Activated CD4-positive, alpha-beta T cell treated with anti-CD3 and anti-CD28 coated beads for 24 hours (primary cell): ENCODE measurements around the gene AGFG2.
A peak's percentile ranks its signal among the peaks of the same experiment; 100 is the strongest.
"Not testable (repeated sequence)": the region's sequence is repeated elsewhere in the genome, so short reads cannot be mapped to it uniquely, and the experiment has no call there.

Experiments
- DNase-seq, 2 donors: peaks; one replicate each; pipeline ENCODE4 v3.0.0-alpha.2; 2020; ENCODE audit warnings: low read depth in 2 of 2

The AGFG2 gene

DNA sequence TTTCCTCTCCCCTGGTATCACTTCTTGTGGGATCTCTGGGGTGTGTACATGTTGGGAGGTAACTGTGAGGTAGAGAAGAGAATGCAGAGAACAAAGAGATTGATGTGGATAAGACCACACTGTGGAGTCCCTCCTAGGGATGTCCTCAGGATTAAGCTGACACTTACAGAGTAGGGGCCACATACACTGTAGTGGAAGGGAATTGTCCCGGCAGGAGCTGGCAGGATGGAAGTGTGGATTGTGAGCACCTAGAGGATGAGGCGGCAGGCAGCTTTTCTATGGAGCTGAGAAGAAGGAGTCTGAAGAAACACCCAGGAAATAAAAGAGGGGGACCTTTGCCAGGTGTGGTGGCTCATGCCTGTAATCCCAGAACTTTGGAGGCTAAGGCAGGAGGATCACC, 13.5 kb downstream of the AGFG2 start:
- DNase-seq = no peak

- DNase-seq = no peak
Measured at GRCh38 chr7:100553032-100553431, 14.0 kb downstream of the AGFG2 start.

DNA sequence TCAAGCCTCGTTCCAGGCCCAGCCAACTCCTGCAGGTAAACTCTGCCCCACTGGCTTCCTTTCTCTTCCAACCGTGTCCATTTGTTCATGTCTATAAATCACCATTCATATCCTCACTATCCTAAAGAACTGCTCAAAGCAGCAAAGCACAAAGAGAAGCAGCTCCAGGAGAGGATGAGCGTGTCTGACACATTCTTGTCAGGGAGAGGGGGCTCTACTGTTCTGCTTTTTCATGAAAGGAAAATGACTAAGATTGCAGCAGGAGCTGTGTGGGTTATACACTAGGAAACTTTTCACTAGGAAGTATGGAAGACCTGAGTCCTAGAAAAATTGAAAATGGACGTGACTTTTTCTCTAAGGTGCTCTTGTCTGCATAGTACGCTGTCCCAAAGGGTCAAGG, 16.7 kb downstream of the AGFG2 start:
- no peak for DNase-seq

DNA sequence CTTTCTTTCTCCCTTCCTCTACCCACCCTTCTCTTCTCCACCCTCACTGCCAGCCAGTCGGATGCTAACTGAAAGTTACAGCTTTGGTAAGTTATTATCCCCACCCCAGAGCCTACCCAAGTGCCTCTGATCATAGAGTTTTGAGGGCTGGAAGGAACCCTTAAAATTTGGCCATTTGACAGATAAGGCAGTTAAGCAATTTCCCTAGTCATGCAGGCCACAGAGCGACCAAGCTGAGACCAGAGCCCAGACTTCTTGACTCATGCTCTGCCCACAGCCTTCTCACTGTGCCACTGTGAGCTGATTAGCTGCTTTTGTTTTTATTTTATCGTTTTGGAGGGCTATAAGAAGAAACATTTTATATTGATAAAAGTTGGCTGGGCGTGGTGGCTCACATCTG, 17.5 kb downstream of the AGFG2 start:
- no peak for DNase-seq

DNA sequence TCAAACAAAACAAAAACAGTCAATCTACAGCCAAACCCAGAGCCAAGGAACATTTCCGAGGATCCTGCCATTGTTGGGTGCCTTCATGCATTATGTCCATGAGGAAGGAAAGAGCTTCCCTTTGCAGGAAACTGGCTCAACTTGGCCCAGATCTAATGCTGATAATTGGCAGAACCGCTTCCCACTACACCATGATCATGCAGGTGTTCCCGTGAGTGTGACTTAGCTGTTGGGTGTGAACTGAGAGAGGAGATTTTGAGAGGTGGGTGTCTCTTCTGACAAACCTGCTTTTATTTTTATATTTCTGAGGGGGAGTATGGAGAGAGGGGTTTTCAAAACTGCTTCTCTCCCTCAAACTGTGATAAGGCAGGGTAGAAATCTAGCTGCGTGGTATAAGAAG, 20.1 kb downstream of the AGFG2 start:
- DNase-seq = no peak

GRCh38 chr7:100561491-100562194, 22.6 kb downstream of the AGFG2 start:
- DNase-seq = no peak

DNA sequence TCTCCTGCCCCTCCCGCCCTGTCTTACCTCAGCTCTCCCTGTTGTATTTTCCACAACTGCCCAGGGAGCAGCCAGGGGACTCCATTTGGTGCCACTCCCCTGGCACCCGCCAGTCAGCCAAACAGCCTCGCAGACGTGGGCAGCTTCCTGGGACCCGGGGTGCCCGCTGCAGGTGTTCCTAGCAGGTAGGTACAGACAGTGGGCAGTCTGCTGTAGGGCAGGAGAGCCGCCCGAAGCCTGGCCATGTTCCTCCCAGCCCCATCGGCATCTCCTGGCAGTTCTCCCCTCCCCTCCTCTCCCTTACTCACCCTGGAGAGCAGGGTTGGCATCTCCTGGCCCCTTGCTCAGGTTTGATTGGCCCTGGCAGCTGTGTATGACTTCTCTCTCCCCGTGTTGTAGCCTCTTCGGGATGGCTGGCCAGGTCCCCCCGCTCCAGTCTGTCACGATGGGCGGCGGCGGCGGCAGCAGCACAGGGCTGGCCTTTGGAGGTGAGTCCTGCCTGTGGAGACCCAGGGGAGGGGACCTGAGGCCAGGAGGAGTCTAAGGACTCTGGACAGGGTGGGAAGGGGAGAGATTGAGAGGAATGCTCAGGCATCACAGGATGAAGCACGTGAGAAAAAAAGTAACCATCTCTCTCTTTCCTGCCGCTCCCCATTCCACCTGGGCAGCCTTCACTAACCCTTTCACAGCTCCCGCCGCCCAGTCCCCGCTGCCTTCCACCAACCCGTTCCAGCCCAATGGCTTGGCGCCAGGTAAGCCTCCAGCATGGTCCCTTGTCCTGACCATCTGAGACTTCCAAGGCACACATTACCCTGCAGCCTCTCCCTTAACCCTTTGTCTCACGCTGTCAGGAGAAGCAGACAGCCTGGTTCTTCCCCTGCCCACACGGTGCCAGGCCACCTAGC, 23.4 kb downstream of the AGFG2 start:
- no peak for DNase-seq

- DNase-seq = no peak
Measured at GRCh38 chr7:100563100-100563564, 24.1 kb downstream of the AGFG2 start.

DNA sequence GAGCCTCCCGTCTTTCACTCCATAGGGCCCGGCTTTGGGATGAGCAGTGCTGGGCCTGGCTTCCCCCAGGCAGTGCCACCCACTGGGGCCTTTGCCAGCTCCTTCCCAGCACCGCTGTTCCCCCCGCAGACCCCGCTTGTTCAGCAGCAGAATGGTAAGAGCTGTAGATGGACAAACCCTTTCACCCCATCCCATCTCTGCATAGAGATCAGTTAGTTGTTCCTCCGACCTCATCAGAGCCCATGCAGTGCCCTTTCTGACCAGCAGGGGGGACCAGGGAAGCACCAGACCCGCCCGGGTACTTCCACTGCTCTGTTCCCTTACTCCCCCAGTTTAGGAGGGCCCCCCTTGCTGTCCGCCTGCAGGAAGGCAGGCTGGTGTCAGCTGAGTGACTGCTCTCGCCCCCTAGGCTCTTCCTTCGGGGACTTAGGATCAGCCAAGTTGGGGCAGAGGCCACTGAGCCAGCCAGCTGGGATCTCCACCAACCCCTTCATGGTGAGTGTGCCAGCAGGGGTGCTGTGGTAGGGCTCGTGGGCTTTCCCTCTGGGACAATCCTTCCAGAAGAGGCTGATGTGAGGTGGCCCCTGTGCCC, 24.9 kb downstream of the AGFG2 start:
- DNase-seq = peak; percentile 83

GRCh38 chr7:100564405-100564804, 25.4 kb downstream of the AGFG2 start:
- DNase-seq = not testable (repeated sequence)

DNA sequence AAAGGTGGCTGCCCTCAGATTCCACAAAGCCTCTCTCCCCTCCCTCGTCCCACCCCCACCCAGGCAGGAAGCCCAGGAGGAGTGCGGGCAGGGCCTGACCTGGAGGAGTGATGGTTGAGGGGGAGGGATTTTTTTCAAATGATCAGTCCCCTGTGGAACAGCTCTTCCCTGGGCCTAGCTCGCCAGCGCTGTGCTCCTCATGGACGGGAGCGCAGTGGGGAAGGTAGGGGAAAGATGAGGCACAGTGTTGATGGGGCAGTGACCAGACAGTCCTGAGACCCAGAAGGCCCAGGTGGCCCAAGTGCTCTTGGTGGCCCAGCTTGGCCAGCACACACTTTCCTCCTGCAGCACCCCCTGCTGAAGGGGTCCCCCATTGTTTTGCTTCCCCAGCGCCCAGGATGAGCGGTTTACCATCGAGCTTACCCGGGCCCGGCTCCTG, 26.1 kb downstream of the AGFG2 start:
- no peak for DNase-seq

DNA sequence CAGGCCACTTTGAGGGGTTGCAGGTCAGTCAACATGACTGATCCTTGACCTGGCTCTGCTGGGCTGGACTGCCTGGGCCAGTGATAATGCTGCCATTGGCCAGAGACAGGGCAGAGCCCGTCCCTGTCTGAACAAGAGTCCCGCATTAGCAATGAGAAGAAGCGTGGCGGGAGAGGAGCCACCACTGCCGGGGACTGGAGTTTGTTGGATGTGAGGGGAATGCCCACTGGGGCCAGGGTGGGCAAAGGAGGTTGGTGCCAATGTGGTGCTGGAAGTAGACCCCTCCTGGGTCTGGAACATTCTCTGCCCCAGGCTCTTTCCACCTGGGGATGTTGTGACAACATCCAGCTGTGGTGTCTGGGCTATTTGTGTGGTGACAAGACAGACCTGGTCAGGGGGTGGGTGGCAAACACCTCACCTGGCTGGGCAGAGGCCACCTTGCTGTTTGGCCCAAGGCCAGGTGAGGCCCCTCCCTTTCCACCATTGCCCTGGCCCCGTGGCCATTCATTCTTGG, 27.1 kb downstream of the AGFG2 start:
- DNase-seq = no peak

- DNase-seq = no peak
Measured at GRCh38 chr7:100567031-100567730, 28.2 kb downstream of the AGFG2 start.

- no peak for DNase-seq
Measured at GRCh38 chr7:100567751-100568175, 28.8 kb downstream of the AGFG2 start.

- no peak for DNase-seq
Measured at GRCh38 chr7:100568176-100568895, 29.3 kb downstream of the AGFG2 start.

DNA sequence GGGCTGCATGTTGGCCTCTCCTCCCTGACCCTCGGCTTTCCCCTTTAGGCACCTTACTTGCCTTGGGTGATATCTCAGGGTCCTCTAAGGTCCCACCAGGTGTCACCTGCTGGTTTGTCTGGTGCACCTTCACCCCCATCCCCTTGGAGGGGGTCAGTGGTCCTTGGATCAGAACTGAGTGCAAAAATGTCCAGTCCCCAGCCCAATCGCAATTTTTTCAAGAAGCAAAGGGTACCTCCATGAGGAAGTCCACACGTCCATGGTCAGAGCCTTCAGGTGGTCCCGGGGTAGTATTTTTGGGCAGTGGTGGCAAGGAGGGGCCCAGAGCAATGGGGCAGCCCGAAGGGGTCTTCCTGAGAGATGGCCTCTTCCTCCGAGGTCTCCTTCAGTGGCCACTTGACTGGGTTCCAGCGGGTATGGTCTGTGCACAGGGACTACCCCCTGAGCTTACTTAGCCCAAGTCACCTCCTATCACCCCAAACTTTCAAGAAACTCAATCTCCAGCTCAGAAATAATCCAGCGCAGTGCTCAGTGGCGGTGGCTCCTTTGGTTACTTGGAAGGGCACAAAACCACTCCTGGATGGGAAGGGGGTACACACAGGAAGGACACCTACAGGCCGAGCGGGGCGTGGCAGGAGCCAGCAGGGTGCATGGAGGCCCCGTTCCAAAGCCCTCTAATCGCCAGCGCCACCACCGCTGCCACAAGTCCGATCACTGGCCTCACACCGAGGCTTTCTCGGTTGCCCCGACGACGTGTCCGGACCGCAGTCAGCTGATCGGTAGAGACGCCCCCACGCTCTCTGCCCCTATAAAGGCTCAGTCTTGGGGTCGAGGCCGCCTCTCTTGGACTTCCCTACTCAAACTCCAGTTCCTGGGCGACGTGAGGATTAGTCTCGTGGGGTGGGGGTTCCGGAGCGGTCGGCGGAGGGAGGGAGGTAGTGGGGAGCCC, 30.2 kb downstream of the AGFG2 start:
- DNase-seq = no peak

DNA sequence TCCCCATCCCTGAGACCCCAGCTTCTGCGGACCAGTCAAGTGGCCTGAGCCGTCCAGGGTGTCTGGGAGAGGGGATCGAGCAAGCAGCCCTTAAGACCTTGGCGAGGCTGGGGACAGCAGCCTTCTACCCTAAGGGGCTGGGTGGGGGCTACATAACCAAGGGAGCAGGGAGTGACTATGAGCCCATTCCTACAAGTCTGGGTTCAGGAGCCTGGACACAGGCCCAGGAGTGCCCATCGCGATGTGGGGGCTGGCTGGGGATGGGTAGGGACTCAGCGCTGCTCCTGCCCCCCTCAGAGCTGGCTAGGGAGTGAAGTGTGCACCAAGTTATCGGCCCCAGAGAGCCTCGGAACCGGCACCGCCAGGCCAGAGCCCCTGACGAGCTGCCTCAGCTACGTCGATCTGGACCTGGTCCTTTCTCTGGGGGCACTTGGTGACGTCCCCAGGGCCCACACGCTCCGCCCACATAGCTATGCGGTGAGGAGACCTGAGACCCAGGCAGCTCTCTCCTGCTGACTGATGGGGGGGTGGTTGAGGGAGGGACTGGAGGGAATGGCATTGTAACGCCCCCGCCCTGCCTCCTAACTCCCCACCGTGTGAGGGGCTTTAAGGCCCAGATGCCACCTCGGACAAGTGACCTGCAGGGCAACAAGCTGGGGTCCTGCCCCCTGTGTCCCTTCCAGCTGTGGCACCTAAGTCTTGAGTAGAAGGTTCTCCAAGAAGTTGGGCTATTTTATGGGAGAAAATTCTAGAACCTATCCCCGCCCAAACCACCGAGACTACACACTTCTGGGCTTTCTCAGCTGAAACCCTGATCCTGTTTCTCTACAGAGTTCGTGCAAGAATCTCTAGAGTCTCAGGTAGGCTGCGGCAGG, 32.2 kb downstream of the AGFG2 start:
- no peak for DNase-seq

DNA sequence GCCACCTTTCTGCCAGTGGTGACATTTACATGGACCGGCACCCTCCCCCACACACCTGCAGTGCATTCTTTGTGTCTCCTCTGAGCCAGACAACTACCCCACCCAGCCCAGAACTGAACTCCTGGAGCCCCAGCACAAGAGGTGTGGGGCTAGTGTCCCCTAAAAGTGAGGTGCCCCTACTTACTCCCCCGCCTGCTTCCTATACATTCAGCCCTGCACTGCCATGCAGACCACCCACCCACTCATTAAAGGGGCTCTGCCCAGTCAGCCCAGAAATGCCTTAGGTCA, 32.8 kb downstream of the AGFG2 start:
- no peak for DNase-seq
